ENCODE data around the gene LRRK2.

The LRRK2 gene

DNA sequence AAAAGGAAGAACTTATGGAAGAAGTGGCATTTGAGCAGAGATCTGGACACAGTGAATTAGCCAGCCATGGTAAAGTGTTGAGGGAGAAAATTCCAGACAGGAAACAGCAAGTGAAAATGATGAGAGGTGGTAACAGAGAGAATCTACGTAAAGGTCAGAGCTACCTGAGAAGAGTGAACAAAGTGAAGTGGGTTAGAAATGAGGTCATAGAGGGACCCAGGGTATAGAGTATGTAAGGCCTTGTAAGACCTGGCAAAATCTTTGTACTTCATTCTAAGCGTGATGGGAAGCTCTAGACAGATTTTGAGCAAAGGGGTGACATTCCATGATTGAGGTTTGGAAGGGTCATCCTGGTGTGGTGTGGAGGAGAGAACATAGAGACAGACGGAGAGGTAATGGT is 49.3 kb upstream of the LRRK2 start:
- ATAC-seq, result no peak
- TF ChIP-seq GLIS3 (CRISPR knock-in tag; IDR thresholded peaks at IDR 0.05) (no peak), BACH2 (CRISPR knock-in tag; IDR thresholded peaks at IDR 0.05; ENCODE audit: borderline replicate concordance) (no peak), TOX (CRISPR knock-in tag; IDR thresholded peaks at IDR 0.05; ENCODE audit: borderline replicate concordance) (no peak), ARNTL (CRISPR knock-in tag; IDR thresholded peaks at IDR 0.05; ENCODE audit: borderline replicate concordance, low read depth) (no peak), PPARA (CRISPR knock-in tag; IDR thresholded peaks at IDR 0.05; ENCODE audit: borderline replicate concordance) (no peak), ESRRG (CRISPR knock-in tag; IDR thresholded peaks at IDR 0.05) (no peak), ZNF70 (CRISPR knock-in tag; IDR thresholded peaks at IDR 0.05) (no peak), ZC3H10 (CRISPR knock-in tag; IDR thresholded peaks at IDR 0.05) (no peak), OSR1 (CRISPR knock-in tag; IDR thresholded peaks at IDR 0.05) (no peak), CREB5 (CRISPR knock-in tag; IDR thresholded peaks at IDR 0.05; ENCODE audit: low read depth) (no peak), ZNF8 (CRISPR knock-in tag; IDR thresholded peaks at IDR 0.05) (no peak), ZFP30 (CRISPR knock-in tag; IDR thresholded peaks at IDR 0.05) (no peak), RARB (CRISPR knock-in tag; IDR thresholded peaks at IDR 0.05) (no peak), SNAI2 (CRISPR knock-in tag; IDR thresholded peaks at IDR 0.05) (no peak), ZNF565 (CRISPR knock-in tag; conservative IDR thresholded peaks at IDR 0.05; ENCODE audit: low read depth) (no peak), CSDC2 (CRISPR knock-in tag; IDR thresholded peaks at IDR 0.05) (no peak)
- TF ChIP-seq, protein P1, sequence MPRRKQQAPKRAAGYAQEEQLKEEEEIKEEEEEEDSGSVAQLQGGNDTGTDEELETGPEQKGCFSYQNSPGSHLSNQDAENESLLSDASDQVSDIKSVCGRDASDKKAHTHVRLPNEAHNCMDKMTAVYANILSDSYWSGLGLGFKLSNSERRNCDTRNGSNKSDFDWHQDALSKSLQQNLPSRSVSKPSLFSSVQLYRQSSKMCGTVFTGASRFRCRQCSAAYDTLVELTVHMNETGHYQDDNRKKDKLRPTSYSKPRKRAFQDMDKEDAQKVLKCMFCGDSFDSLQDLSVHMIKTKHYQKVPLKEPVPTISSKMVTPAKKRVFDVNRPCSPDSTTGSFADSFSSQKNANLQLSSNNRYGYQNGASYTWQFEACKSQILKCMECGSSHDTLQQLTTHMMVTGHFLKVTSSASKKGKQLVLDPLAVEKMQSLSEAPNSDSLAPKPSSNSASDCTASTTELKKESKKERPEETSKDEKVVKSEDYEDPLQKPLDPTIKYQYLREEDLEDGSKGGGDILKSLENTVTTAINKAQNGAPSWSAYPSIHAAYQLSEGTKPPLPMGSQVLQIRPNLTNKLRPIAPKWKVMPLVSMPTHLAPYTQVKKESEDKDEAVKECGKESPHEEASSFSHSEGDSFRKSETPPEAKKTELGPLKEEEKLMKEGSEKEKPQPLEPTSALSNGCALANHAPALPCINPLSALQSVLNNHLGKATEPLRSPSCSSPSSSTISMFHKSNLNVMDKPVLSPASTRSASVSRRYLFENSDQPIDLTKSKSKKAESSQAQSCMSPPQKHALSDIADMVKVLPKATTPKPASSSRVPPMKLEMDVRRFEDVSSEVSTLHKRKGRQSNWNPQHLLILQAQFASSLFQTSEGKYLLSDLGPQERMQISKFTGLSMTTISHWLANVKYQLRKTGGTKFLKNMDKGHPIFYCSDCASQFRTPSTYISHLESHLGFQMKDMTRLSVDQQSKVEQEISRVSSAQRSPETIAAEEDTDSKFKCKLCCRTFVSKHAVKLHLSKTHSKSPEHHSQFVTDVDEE (CRISPR knock-in tag; IDR thresholded peaks at IDR 0.05), result no peak
- TF ChIP-seq, protein P2, sequence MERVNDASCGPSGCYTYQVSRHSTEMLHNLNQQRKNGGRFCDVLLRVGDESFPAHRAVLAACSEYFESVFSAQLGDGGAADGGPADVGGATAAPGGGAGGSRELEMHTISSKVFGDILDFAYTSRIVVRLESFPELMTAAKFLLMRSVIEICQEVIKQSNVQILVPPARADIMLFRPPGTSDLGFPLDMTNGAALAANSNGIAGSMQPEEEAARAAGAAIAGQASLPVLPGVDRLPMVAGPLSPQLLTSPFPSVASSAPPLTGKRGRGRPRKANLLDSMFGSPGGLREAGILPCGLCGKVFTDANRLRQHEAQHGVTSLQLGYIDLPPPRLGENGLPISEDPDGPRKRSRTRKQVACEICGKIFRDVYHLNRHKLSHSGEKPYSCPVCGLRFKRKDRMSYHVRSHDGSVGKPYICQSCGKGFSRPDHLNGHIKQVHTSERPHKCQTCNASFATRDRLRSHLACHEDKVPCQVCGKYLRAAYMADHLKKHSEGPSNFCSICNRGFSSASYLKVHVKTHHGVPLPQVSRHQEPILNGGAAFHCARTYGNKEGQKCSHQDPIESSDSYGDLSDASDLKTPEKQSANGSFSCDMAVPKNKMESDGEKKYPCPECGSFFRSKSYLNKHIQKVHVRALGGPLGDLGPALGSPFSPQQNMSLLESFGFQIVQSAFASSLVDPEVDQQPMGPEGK (CRISPR knock-in tag; IDR thresholded peaks at IDR 0.05; ENCODE audit: borderline replicate concordance), result no peak

GRCh38 chr12:40178701-40179100 is 46.1 kb upstream of the LRRK2 start:
- no peak for ATAC-seq

More at GRCh38 chr12:40178701-40179100, 46.1 kb upstream of the LRRK2 start:
- TF ChIP-seq OSR1 (CRISPR knock-in tag; IDR thresholded peaks at IDR 0.05) (no peak), SNAI2 (CRISPR knock-in tag; IDR thresholded peaks at IDR 0.05) (no peak), TOX (CRISPR knock-in tag; IDR thresholded peaks at IDR 0.05; ENCODE audit: borderline replicate concordance) (no peak), ZNF70 (CRISPR knock-in tag; IDR thresholded peaks at IDR 0.05) (no peak), BACH2 (CRISPR knock-in tag; IDR thresholded peaks at IDR 0.05; ENCODE audit: borderline replicate concordance) (no peak), ZNF8 (CRISPR knock-in tag; IDR thresholded peaks at IDR 0.05) (no peak), CSDC2 (CRISPR knock-in tag; IDR thresholded peaks at IDR 0.05) (no peak), GLIS3 (CRISPR knock-in tag; IDR thresholded peaks at IDR 0.05) (no peak), TCF4 (CRISPR knock-in tag; IDR thresholded peaks at IDR 0.05; ENCODE audit: borderline replicate concordance) (no peak)
- TF ChIP-seq, protein P1 (CRISPR knock-in tag; IDR thresholded peaks at IDR 0.05), result no peak
- TF ChIP-seq, protein P3, sequence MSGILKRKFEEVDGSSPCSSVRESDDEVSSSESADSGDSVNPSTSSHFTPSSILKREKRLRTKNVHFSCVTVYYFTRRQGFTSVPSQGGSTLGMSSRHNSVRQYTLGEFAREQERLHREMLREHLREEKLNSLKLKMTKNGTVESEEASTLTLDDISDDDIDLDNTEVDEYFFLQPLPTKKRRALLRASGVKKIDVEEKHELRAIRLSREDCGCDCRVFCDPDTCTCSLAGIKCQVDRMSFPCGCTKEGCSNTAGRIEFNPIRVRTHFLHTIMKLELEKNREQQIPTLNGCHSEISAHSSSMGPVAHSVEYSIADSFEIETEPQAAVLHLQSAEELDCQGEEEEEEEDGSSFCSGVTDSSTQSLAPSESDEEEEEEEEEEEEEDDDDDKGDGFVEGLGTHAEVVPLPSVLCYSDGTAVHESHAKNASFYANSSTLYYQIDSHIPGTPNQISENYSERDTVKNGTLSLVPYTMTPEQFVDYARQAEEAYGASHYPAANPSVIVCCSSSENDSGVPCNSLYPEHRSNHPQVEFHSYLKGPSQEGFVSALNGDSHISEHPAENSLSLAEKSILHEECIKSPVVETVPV (CRISPR knock-in tag; IDR thresholded peaks at IDR 0.05), result no peak
- TF ChIP-seq, protein P2 (CRISPR knock-in tag; IDR thresholded peaks at IDR 0.05; ENCODE audit: borderline replicate concordance), result no peak
